Left hindlimb (tissue), 1 donor: ENCODE results near the gene NTN1.

Source experiments
- DNase-seq: peaks from one replicate; pipeline ENCODE4 v3.0.0-alpha.2; 2018

NTN1 gene

GRCh38 chr17:9169116-9169515, 147.8 kb downstream of the NTN1 start:
- DNase-seq, result no peak

GRCh38 chr17:9170336-9170735, 149.0 kb downstream of the NTN1 start:
- DNase-seq, result no peak

- DNase-seq, result no peak
These were observed 149.5 kb downstream of the NTN1 start for GRCh38 chr17:9170853-9171252.

GRCh38 chr17:9173386-9173983, 152.2 kb downstream of the NTN1 start:
- DNase-seq, result no peak

GRCh38 chr17:9174312-9174711, 153.0 kb downstream of the NTN1 start:
- no peak for DNase-seq

- DNase-seq, result no peak
These were observed 153.7 kb downstream of the NTN1 start for GRCh38 chr17:9174779-9175574.

- no peak for DNase-seq
These were observed 154.6 kb downstream of the NTN1 start for GRCh38 chr17:9175700-9176467.

- no peak for DNase-seq
These were observed 155.9 kb downstream of the NTN1 start for GRCh38 chr17:9177212-9177611.

- no peak for DNase-seq
These were observed 157.0 kb downstream of the NTN1 start for GRCh38 chr17:9178319-9178718.

GRCh38 chr17:9179602-9180001, 158.3 kb downstream of the NTN1 start:
- DNase-seq, result no peak

GRCh38 chr17:9181640-9182039, 160.3 kb downstream of the NTN1 start:
- DNase-seq, result no peak

GRCh38 chr17:9183306-9183705, 162.0 kb downstream of the NTN1 start:
- no peak for DNase-seq

GRCh38 chr17:9185142-9185541, 163.8 kb downstream of the NTN1 start:
- no peak for DNase-seq

- no peak for DNase-seq
These were observed 164.5 kb downstream of the NTN1 start for GRCh38 chr17:9185688-9186284.

GRCh38 chr17:9187828-9188227, 166.5 kb downstream of the NTN1 start:
- DNase-seq, result no peak

GRCh38 chr17:9188367-9188766, 167.1 kb downstream of the NTN1 start:
- DNase-seq, result no peak

GRCh38 chr17:9189870-9190269, 168.6 kb downstream of the NTN1 start:
- DNase-seq, result no peak

- DNase-seq, result peak; percentile 10
These were observed 170.7 kb downstream of the NTN1 start for GRCh38 chr17:9192010-9192409.

- no peak for DNase-seq
These were observed 174.1 kb downstream of the NTN1 start for GRCh38 chr17:9195411-9195810.

GRCh38 chr17:9195961-9196670, 174.8 kb downstream of the NTN1 start:
- DNase-seq, result no peak

- peak; percentile 63 for DNase-seq
These were observed 178.6 kb downstream of the NTN1 start for GRCh38 chr17:9199571-9200551.
